Measurements from ENCODE around the gene CREB5.

CREB5 gene

GRCh38 chr7:28739128-28739527, 326.8 kb downstream of the CREB5 start:
- no peaks in the 10 kb centered on the region for H3K27me3 ChIP-seq (ENCODE audit: insufficient read depth, low read length, poor library complexity)
- ATAC-seq (ENCODE audit: insufficient read depth, low read depth): no peak
- H3K4me2 ChIP-seq (ENCODE audit: insufficient read depth, low read length): no peak overlapping the region

GRCh38 chr7:28739826-28740225, 327.5 kb downstream of the CREB5 start:
- H3K27ac ChIP-seq (ENCODE audit: low read length): no peak overlapping the region
- H3K4me3 ChIP-seq (ENCODE audit: low read depth in 1 of 2, low read length in 2 of 2): no peak overlapping the region
- no peaks in the 10 kb centered on the region for H3K27me3 ChIP-seq (ENCODE audit: insufficient read depth, low read length, poor library complexity)
- H3K9ac ChIP-seq (ENCODE audit: low read depth, low read length): no peak overlapping the region
- H4K20me1 ChIP-seq (ENCODE audit: insufficient read depth, low read length): no peaks in the 10 kb centered on the region
- H3K4me1 ChIP-seq (ENCODE audit: insufficient read depth, low read length): no peaks in the 10 kb centered on the region
- no peak for DNase-seq
- no peak for ATAC-seq (ENCODE audit: insufficient read depth, low read depth)
- H3K9me3 ChIP-seq (ENCODE audit: insufficient read depth, low read length, severe bottlenecking): no peaks in the 10 kb centered on the region
- no peaks in the 10 kb centered on the region for H3K36me3 ChIP-seq (ENCODE audit: insufficient read depth, low read length)
- no peaks in the 10 kb centered on the region for H3K79me2 ChIP-seq (ENCODE audit: insufficient read depth, low read length)
- no peak overlapping the region for H2AFZ ChIP-seq (ENCODE audit: low read depth, low read length)
- H3K4me2 ChIP-seq (ENCODE audit: insufficient read depth, low read length): no peak overlapping the region
- TF ChIP-seq CTCF (IDR thresholded peaks at IDR 0.05; ENCODE audit: borderline replicate concordance, extremely low read depth, low read length, poor library complexity, severe bottlenecking) (no peak), EZH2 (IDR thresholded peaks at IDR 0.05; ENCODE audit: borderline replicate concordance, low read depth, low read length, severe bottlenecking) (no peak)

More at GRCh38 chr7:28739128-28739527, 326.8 kb downstream of the CREB5 start:
- H2AFZ ChIP-seq (ENCODE audit: low read depth, low read length): no peak overlapping the region
- TF ChIP-seq CTCF (IDR thresholded peaks at IDR 0.05; ENCODE audit: borderline replicate concordance, extremely low read depth, low read length, poor library complexity, severe bottlenecking): no peak
- TF ChIP-seq EZH2 (IDR thresholded peaks at IDR 0.05; ENCODE audit: borderline replicate concordance, low read depth, low read length, severe bottlenecking): no peak
- H3K36me3 ChIP-seq (ENCODE audit: insufficient read depth, low read length): no peaks in the 10 kb centered on the region
- H3K9me3 ChIP-seq (ENCODE audit: insufficient read depth, low read length, severe bottlenecking): no peaks in the 10 kb centered on the region
- DNase-seq: no peak
- H3K79me2 ChIP-seq (ENCODE audit: insufficient read depth, low read length): no peaks in the 10 kb centered on the region
- no peaks in the 10 kb centered on the region for H3K4me1 ChIP-seq (ENCODE audit: insufficient read depth, low read length)
- no peak overlapping the region for H3K9ac ChIP-seq (ENCODE audit: low read depth, low read length)
- H3K4me3 ChIP-seq (ENCODE audit: low read depth in 1 of 2, low read length in 2 of 2): no peak overlapping the region
- H3K27ac ChIP-seq (ENCODE audit: low read length): no peak overlapping the region
- H4K20me1 ChIP-seq (ENCODE audit: insufficient read depth, low read length): no peaks in the 10 kb centered on the region

- no peak overlapping the region for H2AFZ ChIP-seq (ENCODE audit: low read depth, low read length)
- peaks cover 19% of the 10 kb centered on the region for H3K27me3 ChIP-seq (ENCODE audit: insufficient read depth, low read length, poor library complexity)
- ATAC-seq (ENCODE audit: insufficient read depth, low read depth) (no peak), DNase-seq (no peak)
- 0 out of 2 replicates have a peak, but pooled peaks cover 4% of the 10 kb centered on the region for H4K20me1 ChIP-seq (ENCODE audit: insufficient read depth, low read length)
- no peak overlapping the region for H3K9ac ChIP-seq (ENCODE audit: low read depth, low read length)
- no peaks in the 10 kb centered on the region for H3K4me1 ChIP-seq (ENCODE audit: insufficient read depth, low read length)
- no peak overlapping the region for H3K4me3 ChIP-seq (ENCODE audit: low read depth in 1 of 2, low read length in 2 of 2)
- no peaks in the 10 kb centered on the region for H3K36me3 ChIP-seq (ENCODE audit: insufficient read depth, low read length)
- no peak overlapping the region for H3K4me2 ChIP-seq (ENCODE audit: insufficient read depth, low read length)
- no peaks in the 10 kb centered on the region for H3K79me2 ChIP-seq (ENCODE audit: insufficient read depth, low read length)
- H3K9me3 ChIP-seq (ENCODE audit: insufficient read depth, low read length, severe bottlenecking): no peaks in the 10 kb centered on the region
- TF ChIP-seq EZH2 (IDR thresholded peaks at IDR 0.05; ENCODE audit: borderline replicate concordance, low read depth, low read length, severe bottlenecking): no peak
- no peak for TF ChIP-seq CTCF (IDR thresholded peaks at IDR 0.05; ENCODE audit: borderline replicate concordance, extremely low read depth, low read length, poor library complexity, severe bottlenecking)
- H3K27ac ChIP-seq (ENCODE audit: low read length): no peak overlapping the region
Measured at GRCh38 chr7:28744951-28745350, 332.6 kb downstream of the CREB5 start.

GRCh38 chr7:28745351-28745750, 333.0 kb downstream of the CREB5 start:
- Histone ChIP-seq H3K27me3 (ENCODE audit: insufficient read depth, low read length, poor library complexity) (peaks cover 19% of the 10 kb centered on the region), H3K4me2 (ENCODE audit: insufficient read depth, low read length) (no peak overlapping the region), H3K9ac (ENCODE audit: low read depth, low read length) (no peak overlapping the region), H3K27ac (ENCODE audit: low read length) (no peak overlapping the region), H3K4me3 (ENCODE audit: low read depth in 1 of 2, low read length in 2 of 2) (no peak overlapping the region), H4K20me1 (ENCODE audit: insufficient read depth, low read length) (0 out of 2 replicates have a peak, but pooled peaks cover 4% of the 10 kb centered on the region), H3K36me3 (ENCODE audit: insufficient read depth, low read length) (no peaks in the 10 kb centered on the region), H2AFZ (ENCODE audit: low read depth, low read length) (no peak overlapping the region), H3K79me2 (ENCODE audit: insufficient read depth, low read length) (no peaks in the 10 kb centered on the region), H3K9me3 (ENCODE audit: insufficient read depth, low read length, severe bottlenecking) (no peaks in the 10 kb centered on the region), H3K4me1 (ENCODE audit: insufficient read depth, low read length) (no peaks in the 10 kb centered on the region)
- ATAC-seq (ENCODE audit: insufficient read depth, low read depth): no peak
- DNase-seq: no peak
- no peak for TF ChIP-seq EZH2 (IDR thresholded peaks at IDR 0.05; ENCODE audit: borderline replicate concordance, low read depth, low read length, severe bottlenecking)
- no peak for TF ChIP-seq CTCF (IDR thresholded peaks at IDR 0.05; ENCODE audit: borderline replicate concordance, extremely low read depth, low read length, poor library complexity, severe bottlenecking)

Measured in DND-41 (cell line).